ENCODE measurements around the gene TRAPPC2L.
"Not testable (repeated sequence)": the region's sequence is repeated elsewhere in the genome, so short reads cannot be mapped to it uniquely, and the experiment has no call there.

The TRAPPC2L gene

GRCh38 chr16:88878967-88879787 lies 22.2 kb downstream of the TRAPPC2L start:
- DNase-seq, result no peak

- no peak for DNase-seq
Measured at GRCh38 chr16:88879788-88880055, 22.8 kb downstream of the TRAPPC2L start.

- DNase-seq, result no peak
Measured at GRCh38 chr16:88880226-88881006, 23.5 kb downstream of the TRAPPC2L start.

GRCh38 chr16:88881007-88881615 lies 24.2 kb downstream of the TRAPPC2L start:
- DNase-seq, result no peak

GRCh38 chr16:88881675-88882357 lies 24.9 kb downstream of the TRAPPC2L start:
- DNase-seq, result no peak

GRCh38 chr16:88882358-88883030 lies 25.6 kb downstream of the TRAPPC2L start:
- DNase-seq, result no peak

GRCh38 chr16:88883117-88883895 lies 26.4 kb downstream of the TRAPPC2L start:
- DNase-seq, result no peak

- DNase-seq, result no peak
Measured at GRCh38 chr16:88883946-88884345, 27.0 kb downstream of the TRAPPC2L start.

- DNase-seq, result no peak
Measured at GRCh38 chr16:88884569-88885271, 27.8 kb downstream of the TRAPPC2L start.

GRCh38 chr16:88885693-88886280 lies 28.9 kb downstream of the TRAPPC2L start:
- DNase-seq, result no peak

GRCh38 chr16:88886420-88886844 lies 29.5 kb downstream of the TRAPPC2L start:
- DNase-seq, result no peak

- DNase-seq, result no peak
Measured at GRCh38 chr16:88886845-88887521, 30.1 kb downstream of the TRAPPC2L start.

- no peak for DNase-seq
Measured at GRCh38 chr16:88888057-88888456, 31.1 kb downstream of the TRAPPC2L start.

GRCh38 chr16:88888461-88889387 lies 31.8 kb downstream of the TRAPPC2L start:
- DNase-seq, result no peak

- DNase-seq, result not testable (repeated sequence)
Measured at GRCh38 chr16:88889702-88890352, 32.9 kb downstream of the TRAPPC2L start.

- DNase-seq, result no peak
Measured at GRCh38 chr16:88891083-88891482, 34.2 kb downstream of the TRAPPC2L start.

- no peak for DNase-seq
Measured at GRCh38 chr16:88892065-88892464, 35.1 kb downstream of the TRAPPC2L start.

Measured in NCI-H146 (cell line).